K562 (cell line): Measurements from ENCODE around the gene SPATA2. TPM values are rescaled to one million over a fixed set of nuclear protein-coding genes. Genes with fewer than 3 reads are reported as not detected.

ENCODE experiments used
- ATAC-seq: fragments of 200-7000 bp; cut with Tn5 transposase; 3 replicates; pipeline ENCODE4 v1.9.1; 2020; ENCODE audit warnings: moderate library complexity
- BruUV-seq: library from RNA; stranded (reverse); fragments of 400-500 nt; replicated peaks from 2 replicates; lab custom pipeline; 2021; lab: Mats Ljungman, UMichigan
- CTCF ChIA-PET: fragments of 300-600 bp; formaldehyde crosslinking; extraction: SDS; loops from one replicate; lab custom pipeline; 2021; ENCODE audit warnings: low intra/inter-chr PET ratio; lab: Yijun Ruan, JAX
- POLR2A ChIA-PET: fragments of 300-600, 350-650 bp; sonication (Branson Sonifier 250); formaldehyde crosslinking; extraction: SDS; loops from one replicate; lab custom pipeline; 2021; ENCODE audit warnings: antibody characterized with exemption, inconsistent platforms; lab: Yijun Ruan, JAX
- DNase-seq, 4 experiments: peaks; one replicate each; pipeline versions ENCODE4 v3.0.0 to v3.0.0-alpha.2; 2011 to 2018; ENCODE audit warnings: low spot score in 3 of 4, mixed read lengths in 3 of 4; ENCODE audit errors: extremely low read depth in 1 of 4
- FAIRE-seq: peaks from 2 replicates; lab custom pipeline; 2011; peaks lifted over from hg19 to GRCh38; lab: Jason Lieb, UNC
- H2AFZ ChIP-seq: 2 replicates; pipeline ENCODE4 v1.6.0; 2011; ENCODE audit warnings: low read depth, low read length, control low read depth, inconsistent platforms
- H3K27ac ChIP-seq: fragments of 200-600 bp; 3 replicates; pipeline ENCODE4 v1.8.0; 2011; ENCODE audit warnings: low read depth, mild to moderate bottlenecking, control low read depth, inconsistent platforms, low read length, moderate library complexity, mixed read lengths; ENCODE audit errors: extremely low read depth
- H3K27me3 ChIP-seq, 2 experiments: fragments of 300-600 bp in 1 of 2; 2 replicates in 1 of 2; 3 replicates in 1 of 2; pipeline versions ENCODE4 v1.6.0 to v1.8.0; 2011; ENCODE audit warnings: inconsistent platforms in 2 of 2, low read length in 2 of 2, mild to moderate bottlenecking in 1 of 2, mixed read lengths in 1 of 2, moderate library complexity in 1 of 2; ENCODE audit not compliant: control insufficient read depth in 2 of 2, insufficient read depth in 2 of 2
- H3K36me3 ChIP-seq: fragments of 300-600 bp; 3 replicates; pipeline ENCODE4 v1.8.0; 2011; ENCODE audit warnings: mild to moderate bottlenecking, low read length, inconsistent platforms; ENCODE audit not compliant: control insufficient read depth, insufficient read depth
- H3K4me1 ChIP-seq, 2 experiments: fragments of 200-600 bp in 1 of 2; replicated peaks in 1 of 2; 2 replicates in 1 of 2; 3 replicates in 1 of 2; pipeline versions ENCODE4 v1.5.1 to v1.8.0; 2011; ENCODE audit warnings: inconsistent platforms in 2 of 2, low read length in 2 of 2, mild to moderate bottlenecking in 1 of 2, mixed read lengths in 1 of 2, moderate library complexity in 1 of 2; ENCODE audit not compliant: control insufficient read depth in 2 of 2, insufficient read depth in 2 of 2
- H3K4me2 ChIP-seq: 2 replicates; pipeline ENCODE4 v1.6.1; 2011; ENCODE audit warnings: low read length, control low read depth, inconsistent platforms, mixed read lengths; ENCODE audit not compliant: insufficient read depth
- H3K4me3 ChIP-seq: fragments of 200-600 bp; sonication (generic), shearing (Covaris generic); 2 replicates; pipeline ENCODE4 v1.5.1; 2016; ENCODE audit warnings: control low read depth, inconsistent platforms
- H3K79me2 ChIP-seq: fragments of 200-600 bp; 3 replicates; pipeline ENCODE4 v1.8.0; 2011; ENCODE audit warnings: low read length, inconsistent platforms; ENCODE audit not compliant: control insufficient read depth, insufficient read depth
- H3K9ac ChIP-seq, 2 experiments: 2 replicates each; pipeline versions ENCODE4 v1.6.0 to v1.6.1; 2011; ENCODE audit warnings: low read depth in 2 of 2, low read length in 2 of 2, control low read depth in 1 of 2, inconsistent platforms in 1 of 2, mild to moderate bottlenecking in 1 of 2, mixed read lengths in 1 of 2; ENCODE audit not compliant: insufficient read depth in 1 of 2
- H3K9me1 ChIP-seq: one replicate; pipeline ENCODE4 v1.6.0; 2011; ENCODE audit warnings: inconsistent platforms, mild to moderate bottlenecking, low read length, moderate library complexity; ENCODE audit not compliant: control insufficient read depth, insufficient read depth
- H3K9me3 ChIP-seq: replicated peaks from 2 replicates; pipeline ENCODE4 v1.5.1; 2011; ENCODE audit warnings: low read depth, low read length, inconsistent platforms; ENCODE audit not compliant: control insufficient read depth, insufficient read depth
- H4K20me1 ChIP-seq: replicated peaks from 2 replicates; pipeline ENCODE4 v1.6.1; 2011; ENCODE audit warnings: low read length, inconsistent platforms, mixed read lengths; ENCODE audit not compliant: control insufficient read depth, insufficient read depth
- GATAD2A ChIP-seq: fragments of 450-650 bp; IDR thresholded peaks from 2 replicates; pipeline ENCODE4 v1.6.1; 2017
- HNRNPUL1 ChIP-seq: fragments of 200-400 bp; formaldehyde crosslinking; IDR thresholded peaks from 2 replicates; pipeline ENCODE4 v1.6.1; 2017; ENCODE audit warnings: low read length
- MBD1 ChIP-seq: fragments of 250-450 bp; sonication (Bioruptor Pico); IDR thresholded peaks from 2 replicates; pipeline ENCODE4 v1.8.0; 2022; ENCODE audit warnings: inconsistent platforms
- NFIC ChIP-seq: fragments of 450-650 bp; IDR thresholded peaks from 2 replicates; pipeline ENCODE4 v1.6.1; 2017; ENCODE audit warnings: mild to moderate bottlenecking, inconsistent platforms
- POLR2G ChIP-seq: fragments of 200-400 bp; formaldehyde crosslinking; IDR thresholded peaks from 2 replicates; pipeline ENCODE4 v1.6.1; 2017; ENCODE audit warnings: low read depth, mild to moderate bottlenecking, antibody characterized with exemption, low read length, moderate library complexity
- PRDM10 ChIP-seq: fragments of 450-650 bp; IDR thresholded peaks from 2 replicates; pipeline ENCODE4 v1.6.1; 2018; ENCODE audit not compliant: partially characterized antibody
- ZNF512 ChIP-seq: IDR thresholded peaks from 2 replicates; pipeline ENCODE4 v1.6.1; 2016; ENCODE audit warnings: missing genetic modification characterization, missing compliant biosample characterization
- WGBS: fragments of 100-300 bp; shearing (Covaris generic); methylation state at CpG from one replicate; pipeline ENCODE4 v1.1.6; 2016; ENCODE audit warnings: low coverage, mixed read lengths; ENCODE audit not compliant: insufficient coverage; ENCODE audit errors: missing lambda C conversion rate; 5-methylcytosine and 5-hydroxymethylcytosine counted together
- in situ Hi-C: fragments of 300-500 bp; cut with MboI; formaldehyde crosslinking; loops from 4 replicates; pipeline ENCODE4 v1.15.0; 2018; ENCODE audit warnings: inconsistent platforms, mixed read lengths
- intact Hi-C: fragments of 100-400 bp; cut with micrococcal nuclease; formaldehyde crosslinking; loops from 2 replicates; pipeline ENCODE4 v1.14.2; 2022
- polyA plus RNA-seq, 8 experiments: library from polyadenylated mRNA; depleted of rRNA in 4 of 8; stranded (reverse) in 5 of 8; unstranded in 3 of 8; fragments of >200 nt; fragmentation: Nextera tagmentation in 2 of 8; fragmentation: Illumina TruSeq in 1 of 8; extraction: Ambion mirVana in 2 of 8; extraction: Trizol in 1 of 8; gene quantifications; 2 replicates each; pipeline versions ENCODE4 v1.2.1 to v1.2.3, GENCODE V29; 2011 to 2014; ENCODE audit warnings: inconsistent platforms in 1 of 8, missing spikeins in 1 of 8
- total RNA-seq, 7 experiments: library from RNA; depleted of rRNA in 6 of 7; stranded (reverse); fragments of >200 nt in 6 of 7; fragmentation: Illumina TruSeq in 2 of 7; extraction: Trizol in 2 of 7; gene quantifications; 2 replicates each; pipeline versions ENCODE4 v1.2.1 to v1.2.3, GENCODE V29; 2011 to 2021; ENCODE audit warnings: low replicate concordance in 1 of 7

The SPATA2 gene
- total and polyA plus RNA-seq, 9 of the 15 experiments (the other 6 are each of a cell fraction or from before 2014, with no cell fraction given) = 0.46 to 8.2 (median 2.7) TPM

- Histone ChIP-seq H3K4me2 (no peak overlapping the region), H4K20me1 (peaks cover 12% of the 10 kb centered on the region; the same call in 1 of the 2 replicates), H3K9me1 (peaks cover 4% of the 10 kb centered on the region), H3K36me3 (peaks cover 27% of the 10 kb centered on the region; the same call in 1 of the 3 replicates), H3K9me3 (no peaks in the 10 kb centered on the region), H3K4me1 (peaks cover 8 to 47% of the 10 kb centered on the region in 2 experiments), H3K27me3 (no peaks in the 10 kb centered on the region), H3K4me3 (no peak overlapping the region), H3K27ac (no peak overlapping the region), H3K9ac (0 out of 4 replicates have a peak overlapping the region, but pooled peaks of 1 of the 2 experiments have one; percentile 43), H2AFZ (no peak overlapping the region), H3K79me2 (no peaks in the 10 kb centered on the region)
- intact Hi-C loops = loop anchor here (5.0 kb wide), 1 partner anchor 348 kb away; no protein-coding TSS in a partner anchor
- in situ Hi-C loops = loop anchor here (25.0 kb wide), 1 partner anchor 553 kb away; no protein-coding TSS in a partner anchor
- WGBS = 73% methylated on average over 21 of the region's 21 CpGs
- DNase-seq = peak in 1 of 4 experiments; percentile 41
- ATAC-seq = peak; percentile 31
- BruUV-seq = TSS peak; percentile 27
- ChIA-PET CTCF (interaction anchor here (0.6 to 1.2 kb wide), 5 partner anchors 37 to 767 kb away, joined by 3 to 6 read pairs (median 3); no protein-coding TSS in a partner anchor), POLR2A (interaction anchor here (0.6 to 3.2 kb wide), 3 partner anchors 12 to 707 kb away, joined by 3 to 16 read pairs (median 3); no protein-coding TSS in a partner anchor)
- FAIRE-seq = no peak
- TF ChIP-seq ZNF512 (no peak), HNRNPUL1 (no peak), GATAD2A (no peak), PRDM10 (peak; percentile 82), MBD1 (CRISPR knock-in tag) (no peak), POLR2G (peak; percentile 50), NFIC (peak; percentile 85)
Observed at GRCh38 chr20:49890471-49891361, 24.6 kb downstream of the SPATA2 start.
